Stimulated activated CD8-positive, alpha-beta memory T cell treated with anti-CD3 and anti-CD28 coated beads, Interleukin-4, amount 100 ng/mL, for 1 hour (primary cell): ENCODE data around the gene PNKP.

Source experiments
- DNase-seq, 2 donors: peaks; one replicate each; pipeline ENCODE4 v3.0.0-alpha.2; 2020; ENCODE audit warnings: low read depth in 2 of 2, low spot score in 1 of 2

PNKP gene

GRCh38 chr19:49876422-49877019 lies 9.1 kb upstream of the PNKP start:
- peak; percentile 96 for DNase-seq

- peak in 1 of 2 donors; percentile 36 for DNase-seq
These were observed 8.6 kb upstream of the PNKP start for GRCh38 chr19:49875857-49876421.

GRCh38 chr19:49875177-49875576 lies 7.8 kb upstream of the PNKP start:
- no peak for DNase-seq

GRCh38 chr19:49874503-49875157 lies 7.3 kb upstream of the PNKP start:
- DNase-seq: no peak

GRCh38 chr19:49873834-49874233 lies 6.5 kb upstream of the PNKP start:
- DNase-seq: no peak

GRCh38 chr19:49873129-49873521 lies 5.7 kb upstream of the PNKP start:
- DNase-seq: no peak

GRCh38 chr19:49872245-49873128 lies 5.1 kb upstream of the PNKP start:
- no peak for DNase-seq

- DNase-seq: no peak
These were observed 4.1 kb upstream of the PNKP start for GRCh38 chr19:49871349-49871985.

GRCh38 chr19:49870309-49870901 lies 3.0 kb upstream of the PNKP start:
- DNase-seq: no peak

GRCh38 chr19:49869484-49870308 lies 2.3 kb upstream of the PNKP start:
- peak; percentile 68 to 80 for DNase-seq

- DNase-seq: peak in 1 of 2 donors; percentile 11
These were observed 1.7 kb upstream of the PNKP start for GRCh38 chr19:49869009-49869483.

- no peak for DNase-seq
These were observed 2.5 kb downstream of the PNKP start for GRCh38 chr19:49864890-49865289.

- no peak for DNase-seq
These were observed 3.4 kb downstream of the PNKP start for GRCh38 chr19:49863935-49864320.

- no peak for DNase-seq
These were observed 4.0 kb downstream of the PNKP start for GRCh38 chr19:49863254-49863934.

GRCh38 chr19:49862391-49863253 lies 4.8 kb downstream of the PNKP start:
- DNase-seq: no peak

- no peak for DNase-seq
These were observed 5.6 kb downstream of the PNKP start for GRCh38 chr19:49861541-49862378.

GRCh38 chr19:49861107-49861506 lies 6.3 kb downstream of the PNKP start:
- DNase-seq: no peak
